GM12878 (cell line): ENCODE results near the gene GGA2. TPM values are rescaled to one million over a fixed set of nuclear protein-coding genes. Genes with fewer than 3 reads are reported as not detected.
A peak's percentile ranks its signal among the peaks of the same experiment; 100 is the strongest.

ENCODE experiments used
- ATAC-seq: fragments of 200-7000 bp; cut with Tn5 transposase; 3 replicates; pipeline ENCODE4 v1.9.1; 2020; ENCODE audit warnings: mild to moderate bottlenecking, moderate library complexity
- BruUV-seq: library from RNA; stranded (reverse); fragments of 400-500 nt; replicated peaks from 2 replicates; lab custom pipeline; 2021; lab: Mats Ljungman, UMichigan
- CTCF ChIA-PET: fragments of 300-600 bp; sonication (Branson Sonifier 250); formaldehyde crosslinking; extraction: SDS; loops from one replicate; lab custom pipeline; 2021; ENCODE audit warnings: inconsistent platforms; lab: Yijun Ruan, JAX
- POLR2A ChIA-PET: fragments of 350-600 bp; formaldehyde crosslinking; extraction: SDS; loops from one replicate; lab custom pipeline; 2021; ENCODE audit warnings: inconsistent platforms; lab: Charles Lee
- RAD21 ChIA-PET: fragments of 300-600 bp; sonication (Branson Sonifier 250); formaldehyde crosslinking; loops from one replicate; lab custom pipeline; 2023; ENCODE audit warnings: antibody characterized with exemption; ENCODE audit not compliant: unreplicated experiment; lab: Charles Lee
- SMC1A ChIA-PET: fragments of 300-600 bp; sonication (Branson Sonifier 250); formaldehyde crosslinking; loops from one replicate; lab custom pipeline; 2023; ENCODE audit not compliant: unreplicated experiment, uncharacterized antibody; lab: Charles Lee
- DNase-seq: peaks from one replicate; pipeline ENCODE4 v3.0.0-alpha.2; 2011; ENCODE audit warnings: low read depth, low spot score
- FAIRE-seq: peaks from 3 replicates; lab custom pipeline; 2011; peaks lifted over from hg19 to GRCh38; lab: Jason Lieb, UNC
- H2AFZ ChIP-seq: 2 replicates; pipeline ENCODE4 v1.6.0; 2011; ENCODE audit warnings: low read depth, low read length, control low read depth; ENCODE audit not compliant: control insufficient read depth
- H3K27ac ChIP-seq: 2 replicates; pipeline ENCODE4 v1.5.1; 2011; ENCODE audit warnings: control low read depth; ENCODE audit not compliant: control insufficient read depth, insufficient read depth
- H3K27me3 ChIP-seq, 2 experiments: replicated peaks in 1 of 2; 2 replicates each; pipeline versions ENCODE4 v1.6.0 to v1.6.1; 2011; ENCODE audit warnings: low read length in 1 of 2; ENCODE audit not compliant: control insufficient read depth in 2 of 2, insufficient read depth in 2 of 2
- H3K36me3 ChIP-seq, 2 experiments: 2 replicates each; pipeline ENCODE4 v1.5.1; 2011; ENCODE audit warnings: low read length in 1 of 2; ENCODE audit not compliant: control insufficient read depth in 2 of 2, insufficient read depth in 2 of 2
- H3K4me1 ChIP-seq: 2 replicates; pipeline ENCODE4 v1.6.1; 2011; ENCODE audit warnings: mild to moderate bottlenecking, low read length, moderate library complexity, mixed read lengths; ENCODE audit not compliant: control insufficient read depth, insufficient read depth
- H3K4me2 ChIP-seq: 2 replicates; pipeline ENCODE4 v1.6.0; 2011; ENCODE audit warnings: control low read depth; ENCODE audit not compliant: control insufficient read depth, insufficient read depth
- H3K4me3 ChIP-seq: fragments of 200-600 bp; sonication (generic); 2 replicates; pipeline ENCODE4 v1.5.1; 2016
- H3K79me2 ChIP-seq: 2 replicates; pipeline ENCODE4 v1.6.0; 2011; ENCODE audit warnings: low read length; ENCODE audit not compliant: control insufficient read depth, insufficient read depth
- H3K9ac ChIP-seq: 2 replicates; pipeline ENCODE4 v1.8.0; 2011; ENCODE audit warnings: low read length, control low read depth, mixed read lengths; ENCODE audit not compliant: control insufficient read depth, insufficient read depth
- H3K9me3 ChIP-seq: replicated peaks from 3 replicates; pipeline ENCODE4 v1.5.1; 2011; ENCODE audit warnings: mild to moderate bottlenecking, low read length; ENCODE audit not compliant: control insufficient read depth, insufficient read depth
- H4K20me1 ChIP-seq: 2 replicates; pipeline ENCODE4 v1.6.0; 2011; ENCODE audit not compliant: control insufficient read depth, insufficient read depth
- BMI1 ChIP-seq: fragments of 450-650 bp; IDR thresholded peaks from 2 replicates; pipeline ENCODE4 v1.6.1; 2016; ENCODE audit warnings: mild to moderate bottlenecking, moderate library complexity, borderline replicate concordance
- IKZF1 ChIP-seq: fragments of 450-650 bp; conservative IDR thresholded peaks from 2 replicates; pipeline ENCODE4 v1.6.1; 2017; ENCODE audit warnings: antibody characterized with exemption, mild to moderate bottlenecking
- MXI1 ChIP-seq: fragments of 150-350 bp; IDR thresholded peaks from 2 replicates; pipeline ENCODE4 v1.6.1; 2011; ENCODE audit warnings: low read depth, mild to moderate bottlenecking, inconsistent platforms, low read length, improper control_type of control experiment
- SMAD1 ChIP-seq: fragments of 450-650 bp; IDR thresholded peaks from 2 replicates; pipeline ENCODE4 v1.6.1; 2018; ENCODE audit warnings: mild to moderate bottlenecking, low read depth; ENCODE audit not compliant: partially characterized antibody
- SMARCA5 ChIP-seq: fragments of 450-650 bp; IDR thresholded peaks from 2 replicates; pipeline ENCODE4 v1.6.1; 2017; ENCODE audit warnings: mild to moderate bottlenecking
- YY1 ChIP-seq: IDR thresholded peaks from 2 replicates; pipeline ENCODE4 v1.6.1; 2011; ENCODE audit warnings: low read depth, mild to moderate bottlenecking, low read length
- WGBS: methylation state at CpG from one replicate; pipeline ENCODE4 v1.1.6; 2016; ENCODE audit warnings: low lambda C conversion rate; ENCODE audit not compliant: insufficient replicate concordance, insufficient coverage; ENCODE audit errors: missing lambda C conversion rate; 5-methylcytosine and 5-hydroxymethylcytosine counted together
- in situ Hi-C: fragments of 300-500 bp; cut with MboI; formaldehyde crosslinking; loops from 9 replicates; pipeline ENCODE4 v1.14.3; 2018; ENCODE audit warnings: mixed read lengths
- intact Hi-C: fragments of 100-400 bp; cut with micrococcal nuclease; formaldehyde crosslinking; loops from one replicate; pipeline ENCODE4 v1.14.2; 2022; ENCODE audit not compliant: unreplicated experiment
- polyA plus RNA-seq, 11 experiments: library from polyadenylated mRNA; depleted of rRNA in 4 of 11; unstranded in 6 of 11; stranded (reverse) in 5 of 11; fragments of >200 nt; fragmentation: Nextera tagmentation in 4 of 11; fragmentation: Illumina TruSeq in 1 of 11; extraction: Ambion mirVana in 4 of 11; extraction: Trizol in 1 of 11; gene quantifications; 1 replicate in 1 of 11; 2 replicates in 10 of 11; pipeline versions ENCODE4 v1.2.1 to v1.2.3, GENCODE V29; 2011 to 2016; ENCODE audit warnings: inconsistent platforms in 2 of 11, missing spikeins in 2 of 11, low read depth in 1 of 11
- total RNA-seq, 4 experiments: library from RNA; depleted of rRNA in 3 of 4; stranded (reverse); fragments of >200 nt in 3 of 4; fragmentation: Illumina TruSeq in 1 of 4; extraction: Trizol in 1 of 4; gene quantifications; 2 replicates each; pipeline versions ENCODE4 v1.2.1 to v1.2.3, GENCODE V29; 2013 to 2021

GGA2 gene
- total and polyA plus RNA-seq, 10 of the 15 experiments (the other 5 are each of a cell fraction or from before 2014, with no cell fraction given), result 14.1 to 153 (median 86.6) TPM

DNA sequence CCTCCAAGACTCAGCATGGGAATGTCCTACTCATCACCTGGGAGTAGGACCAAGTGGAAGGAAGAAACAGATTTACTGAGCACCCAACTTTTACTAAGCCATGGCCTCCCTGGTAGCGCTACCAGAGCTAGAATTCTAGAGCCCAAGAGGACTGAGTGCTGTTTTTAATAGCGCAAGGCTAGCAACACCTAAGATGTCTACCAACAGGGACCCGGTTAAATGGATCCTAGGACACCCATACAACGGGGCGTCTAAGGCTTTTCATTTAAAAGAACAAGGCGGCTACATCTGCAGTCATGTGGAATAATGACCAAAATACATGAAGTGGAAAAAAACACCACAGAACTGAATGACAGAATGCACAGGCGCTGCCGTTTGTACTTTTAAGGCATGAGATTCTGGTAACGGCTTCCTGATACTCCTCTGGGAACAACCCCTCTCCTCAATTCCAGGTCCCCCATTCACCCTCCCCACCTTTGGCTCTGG lies 5.1 kb downstream of the GGA2 start:
- Histone ChIP-seq H3K27ac (peak overlapping the region; percentile 86), H3K9ac (peak overlapping the region; percentile 66), H4K20me1 (peaks cover 29% of the 10 kb centered on the region), H2AFZ (no peak overlapping the region), H3K4me2 (peak overlapping the region; percentile 98), H3K36me3 (peaks cover 9% of the 10 kb centered on the region in 2 experiments), H3K9me3 (no peaks in the 10 kb centered on the region), H3K79me2 (peaks cover 98% of the 10 kb centered on the region), H3K4me3 (peak overlapping the region; percentile 68), H3K27me3 (no peaks in the 10 kb centered on the region), H3K4me1 (peaks cover 48% of the 10 kb centered on the region)
- TF ChIP-seq MXI1, result peak; percentile 34; the same call in 1 of the 2 replicates
- TF ChIP-seq IKZF1, result peak; percentile 11; the same call in 1 of the 2 replicates
- no peak for TF ChIP-seq BMI1
- 0 out of 2 replicates have a peak, but pooled peaks have one; percentile 18 for TF ChIP-seq SMARCA5
- TF ChIP-seq SMAD1, result no peak
- TF ChIP-seq YY1, result 0 out of 2 replicates have a peak, but pooled peaks have one; percentile 23
- intact Hi-C loops (loop anchor here (2.0 to 5.0 kb wide), 4 partner anchors 52 to 213 kb away; partner anchors contain the start of genes COG7, EARS2, NDUFAB1 and UBFD1), in situ Hi-C loops (loop anchor here (10.0 kb wide), 1 partner anchor 340 kb away; no protein-coding TSS in a partner anchor)
- ChIA-PET POLR2A (interaction anchor here (0.6 to 1.2 kb wide), 4 partner anchors 9 to 53 kb away, joined by 3 to 5 read pairs (median 3); no protein-coding TSS in a partner anchor), RAD21 (interaction anchor here (0.6 to 4.3 kb wide), 5 partner anchors 50 to 1861 kb away, joined by 3 to 48 read pairs (median 6); no protein-coding TSS in a partner anchor), SMC1A (interaction anchor here (0.7 to 7.9 kb wide), 12 partner anchors 9 to 71 kb away, joined by 3 to 61 read pairs (median 4); partner anchors contain the start of genes EARS2 and UBFD1), CTCF (interaction anchor here (0.7 to 5.1 kb wide), 15 partner anchors 16 to 324 kb away, joined by 3 to 50 read pairs (median 3); partner anchors contain the start of genes COG7, EARS2 and UBFD1)
- no TSS peak for BruUV-seq
- DNase-seq, result no peak
- 1% methylated on average over 9 of the region's 9 CpGs for WGBS
- no peak for FAIRE-seq
- ATAC-seq, result peak; percentile 10
